ENCODE measurements around the gene POU2F3. TPM values are rescaled to one million over a fixed set of nuclear protein-coding genes. Genes with fewer than 3 reads are reported as not detected.
A peak's percentile ranks its signal among the peaks of the same experiment; 100 is the strongest.
"Not testable (repeated sequence)": the region's sequence is repeated elsewhere in the genome, so short reads cannot be mapped to it uniquely, and the experiment has no call there.

The POU2F3 gene
- total RNA-seq, 1 experiment from 2014 or later, result not detected

- in situ Hi-C loops (cut with HindIII; ENCODE audit: low pct_unique_long_range_greater_than_20kb, low sequenced_read_pairs), result no loop called here
- DNase-seq (ENCODE audit: low read depth), result no peak
Observed at GRCh38 chr11:120238968-120239620, 846 bp upstream of the POU2F3 start.

GRCh38 chr11:120240866-120241265, 926 bp downstream of the POU2F3 start:
- no peak for DNase-seq (ENCODE audit: low read depth)
- in situ Hi-C loops (cut with HindIII; ENCODE audit: low pct_unique_long_range_greater_than_20kb, low sequenced_read_pairs), result no loop called here

- DNase-seq (ENCODE audit: low read depth), result no peak
Observed at GRCh38 chr11:120241277-120241676, 1.3 kb downstream of the POU2F3 start.

GRCh38 chr11:120243221-120243620, 3.3 kb downstream of the POU2F3 start:
- in situ Hi-C loops (cut with HindIII; ENCODE audit: low pct_unique_long_range_greater_than_20kb, low sequenced_read_pairs), result no loop called here
- no peak for DNase-seq (ENCODE audit: low read depth)

More at GRCh38 chr11:120241277-120241676, 1.3 kb downstream of the POU2F3 start:
- in situ Hi-C loops (cut with HindIII; ENCODE audit: low pct_unique_long_range_greater_than_20kb, low sequenced_read_pairs), result no loop called here

- in situ Hi-C loops (cut with HindIII; ENCODE audit: low pct_unique_long_range_greater_than_20kb, low sequenced_read_pairs), result no loop called here
- DNase-seq (ENCODE audit: low read depth), result no peak
Observed at GRCh38 chr11:120244476-120245365, 4.8 kb downstream of the POU2F3 start.

DNA sequence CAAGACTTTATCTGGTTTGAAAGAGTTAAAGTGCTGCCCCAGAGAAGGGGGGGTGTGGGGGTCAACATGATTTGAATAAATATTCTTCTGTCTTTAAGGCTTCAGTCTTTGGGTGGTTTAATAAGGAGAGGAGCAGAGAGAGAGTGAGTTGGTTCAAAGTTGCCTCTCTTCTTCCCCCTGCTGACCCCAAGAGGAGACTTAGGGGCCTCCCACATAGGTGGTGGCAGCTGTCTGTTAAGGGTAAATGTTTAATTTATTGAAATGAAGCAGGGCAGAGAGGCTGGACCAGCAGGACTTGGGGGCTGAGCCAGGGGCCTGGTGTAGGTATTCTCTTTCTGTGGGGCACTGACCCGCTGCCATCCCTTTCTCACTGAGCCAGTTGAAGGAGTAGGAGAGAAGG, 5.5 kb downstream of the POU2F3 start:
- in situ Hi-C loops (cut with HindIII; ENCODE audit: low pct_unique_long_range_greater_than_20kb, low sequenced_read_pairs), result no loop called here
- DNase-seq (ENCODE audit: low read depth), result no peak

DNA sequence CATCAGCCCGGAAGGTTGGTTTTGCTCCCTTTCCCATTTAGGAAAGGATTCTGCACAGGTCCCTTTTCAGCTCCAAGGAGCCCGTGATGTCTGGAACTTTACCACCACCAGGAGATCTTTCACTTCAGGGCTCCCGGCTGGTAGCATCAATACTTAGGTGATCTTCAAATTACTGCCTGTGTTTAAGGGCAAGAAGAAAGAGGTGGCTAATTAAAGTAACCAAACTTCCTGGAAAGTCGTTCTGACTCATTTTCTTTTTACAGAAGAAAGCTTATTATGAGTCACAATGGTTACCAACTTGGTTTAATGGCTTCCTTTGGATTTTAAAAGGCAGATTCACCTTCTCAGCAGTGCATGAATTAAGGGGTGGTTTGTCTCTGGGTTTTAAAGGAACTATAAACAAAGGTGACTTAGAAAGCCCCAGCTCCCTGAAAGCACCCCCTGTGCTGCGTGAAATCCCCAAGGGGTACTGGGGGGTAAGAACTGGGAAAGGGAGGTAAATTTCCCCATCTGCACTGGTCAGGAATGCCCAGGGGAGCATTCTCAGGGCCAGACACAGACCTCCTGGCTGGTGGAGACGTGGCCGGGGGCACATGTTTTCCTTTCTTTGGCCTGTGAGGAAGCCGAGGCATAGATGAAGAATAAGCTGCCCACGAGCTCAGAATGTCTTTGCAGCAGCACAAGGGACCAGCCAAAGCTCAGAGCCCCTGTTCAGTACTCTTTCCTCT, 8.8 kb downstream of the POU2F3 start:
- peak; percentile 26 for DNase-seq (ENCODE audit: low read depth)
- in situ Hi-C loops (cut with HindIII; ENCODE audit: low pct_unique_long_range_greater_than_20kb, low sequenced_read_pairs), result no loop called here

DNA sequence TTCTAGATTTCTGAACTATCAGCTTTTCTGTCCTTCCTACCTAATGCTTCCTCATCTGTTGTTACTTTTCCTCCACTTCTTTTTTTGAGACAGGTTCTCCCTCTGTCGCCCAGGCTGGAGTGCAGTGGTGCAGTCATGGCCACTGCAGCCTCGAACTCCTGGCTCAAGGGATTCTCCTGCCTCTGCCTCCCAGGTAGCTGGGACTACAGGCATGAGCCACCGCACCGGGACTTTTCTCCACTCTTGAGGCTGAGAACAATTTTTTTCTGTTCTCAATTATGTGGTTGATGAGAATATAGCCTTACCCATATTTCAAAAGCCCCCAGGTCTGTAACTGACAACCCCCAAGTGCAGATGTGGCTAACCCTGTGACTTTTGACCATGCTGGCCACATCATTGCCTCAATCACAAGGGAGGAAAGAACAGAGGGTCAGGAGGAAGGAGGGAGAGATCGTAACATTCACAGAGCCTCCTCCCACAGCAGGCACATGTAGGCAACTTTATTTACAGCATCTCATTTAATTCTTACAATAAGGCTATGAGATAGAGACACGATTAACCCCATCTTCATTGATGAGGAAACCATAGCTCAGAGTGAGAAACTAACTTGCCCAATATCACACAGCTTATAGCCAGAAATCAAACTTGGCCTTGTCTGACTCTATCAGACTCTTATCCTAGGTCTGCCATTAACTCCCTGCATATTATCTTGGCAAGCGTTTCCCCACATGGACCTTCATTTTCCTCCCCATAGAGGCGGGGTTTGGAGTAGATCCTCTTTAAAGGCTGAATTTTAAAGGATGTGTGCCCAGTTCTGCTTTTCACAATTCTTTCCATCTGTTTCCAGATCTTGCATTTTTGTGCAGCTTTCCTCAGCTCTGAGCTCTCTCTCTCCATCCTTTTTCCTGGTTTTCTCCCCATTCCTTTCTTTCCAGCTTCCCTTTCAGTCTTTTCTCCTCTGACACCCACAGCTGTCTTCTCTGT, 9.6 kb downstream of the POU2F3 start:
- DNase-seq (ENCODE audit: low read depth), result no peak
- in situ Hi-C loops (cut with HindIII; ENCODE audit: low pct_unique_long_range_greater_than_20kb, low sequenced_read_pairs), result no loop called here

GRCh38 chr11:120253377-120253776, 13.4 kb downstream of the POU2F3 start:
- DNase-seq (ENCODE audit: low read depth); in situ Hi-C loops (cut with HindIII; ENCODE audit: low pct_unique_long_range_greater_than_20kb, low sequenced_read_pairs): not testable (repeated sequence)

GRCh38 chr11:120254788-120255518, 15.0 kb downstream of the POU2F3 start:
- in situ Hi-C loops (cut with HindIII; ENCODE audit: low pct_unique_long_range_greater_than_20kb, low sequenced_read_pairs), result no loop called here
- DNase-seq (ENCODE audit: low read depth), result no peak

- in situ Hi-C loops (cut with HindIII; ENCODE audit: low pct_unique_long_range_greater_than_20kb, low sequenced_read_pairs), result no loop called here
Observed at GRCh38 chr11:120255519-120255866, 15.6 kb downstream of the POU2F3 start.

GRCh38 chr11:120256178-120256577, 16.2 kb downstream of the POU2F3 start:
- no peak for DNase-seq (ENCODE audit: low read depth)
- in situ Hi-C loops (cut with HindIII; ENCODE audit: low pct_unique_long_range_greater_than_20kb, low sequenced_read_pairs), result no loop called here

More at GRCh38 chr11:120255519-120255866, 15.6 kb downstream of the POU2F3 start:
- DNase-seq (ENCODE audit: low read depth), result no peak

DNA sequence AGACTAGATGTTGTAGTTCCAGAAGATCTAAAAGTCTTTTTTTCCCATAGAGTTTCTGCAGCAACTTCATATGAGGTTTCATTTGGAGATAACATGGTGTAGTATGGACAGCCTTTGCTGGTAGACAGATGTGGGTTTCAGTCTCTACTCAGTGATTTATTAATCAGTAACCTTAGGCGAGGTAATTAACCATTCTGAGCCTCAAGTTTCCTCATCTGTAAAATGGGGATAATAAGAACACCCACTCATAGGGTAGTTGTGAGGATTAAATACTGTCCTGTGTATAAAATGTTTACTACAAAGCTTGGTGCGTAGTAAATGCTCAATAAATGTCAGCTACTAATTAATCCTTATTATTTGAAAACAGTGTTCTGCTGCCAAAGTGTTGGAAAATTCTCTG, 16.8 kb downstream of the POU2F3 start:
- in situ Hi-C loops (cut with HindIII; ENCODE audit: low pct_unique_long_range_greater_than_20kb, low sequenced_read_pairs), result no loop called here
- no peak for DNase-seq (ENCODE audit: low read depth)

DNA sequence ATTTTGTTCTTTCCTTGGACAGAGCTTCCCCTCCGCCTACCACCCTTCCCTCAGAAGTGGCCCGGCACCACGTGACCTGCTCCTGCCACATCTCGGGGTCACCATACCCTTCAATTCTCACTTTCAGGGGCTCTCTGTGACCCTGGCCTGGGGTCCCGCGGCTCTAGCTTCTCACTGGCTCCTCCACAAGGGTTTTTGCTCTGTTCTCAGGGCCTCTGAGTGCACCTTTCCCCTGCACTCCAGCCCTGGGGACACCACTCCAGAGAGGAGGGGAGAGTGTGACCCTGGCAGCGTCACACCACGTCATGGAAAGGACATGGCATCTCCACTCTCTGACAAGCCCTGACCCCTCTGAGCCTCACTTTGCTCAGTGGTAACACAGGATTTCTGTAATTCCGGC, 17.4 kb downstream of the POU2F3 start:
- in situ Hi-C loops (cut with HindIII; ENCODE audit: low pct_unique_long_range_greater_than_20kb, low sequenced_read_pairs), result no loop called here

GRCh38 chr11:120258661-120259060, 18.7 kb downstream of the POU2F3 start:
- in situ Hi-C loops (cut with HindIII; ENCODE audit: low pct_unique_long_range_greater_than_20kb, low sequenced_read_pairs), result no loop called here

More for the DNA sequence above, 17.4 kb downstream of the POU2F3 start:
- no peak for DNase-seq (ENCODE audit: low read depth)

DNA sequence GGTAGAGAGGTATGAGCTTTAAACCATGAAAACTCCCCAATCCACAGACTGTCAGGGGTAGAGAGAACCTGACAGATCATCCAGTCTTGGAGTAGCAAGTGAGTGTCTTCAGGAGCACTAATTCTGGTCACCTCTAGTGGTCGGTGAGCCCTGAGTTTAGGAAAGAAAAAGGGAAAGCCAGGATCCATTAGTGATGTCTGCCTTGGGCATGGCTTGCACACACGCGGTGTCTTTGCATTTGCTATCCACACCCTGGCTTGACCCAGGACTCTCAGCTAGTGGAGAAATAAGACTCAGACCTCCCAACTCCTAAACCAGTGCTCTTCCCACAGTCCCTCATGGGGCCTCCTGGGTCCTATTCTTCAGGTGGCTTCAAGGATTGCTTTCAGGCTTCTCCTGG, 19.3 kb downstream of the POU2F3 start:
- in situ Hi-C loops (cut with HindIII; ENCODE audit: low pct_unique_long_range_greater_than_20kb, low sequenced_read_pairs), result no loop called here
- no peak for DNase-seq (ENCODE audit: low read depth)

More at GRCh38 chr11:120258661-120259060, 18.7 kb downstream of the POU2F3 start:
- DNase-seq (ENCODE audit: low read depth), result no peak

GRCh38 chr11:120259988-120260565, 20.1 kb downstream of the POU2F3 start:
- DNase-seq (ENCODE audit: low read depth), result no peak
- in situ Hi-C loops (cut with HindIII; ENCODE audit: low pct_unique_long_range_greater_than_20kb, low sequenced_read_pairs), result no loop called here
